GM23338 (cell line): Measurements from ENCODE around the gene BMP8B. TPM values are rescaled to one million over a fixed set of nuclear protein-coding genes. Genes with fewer than 3 reads are reported as not detected.

ENCODE experiments used
- ATAC-seq: fragments of 200-7000 bp; cut with Tn5 transposase; 3 replicates; pipeline ENCODE4 v1.9.1; 2020
- DNase-seq: peaks from one replicate; pipeline ENCODE4 v3.0.0-alpha.2; 2015; ENCODE audit warnings: low spot score
- H2AFZ ChIP-seq: fragments of 200-600 bp; sonication (generic); 2 replicates; pipeline ENCODE4 v1.8.0; 2016; ENCODE audit warnings: antibody characterized with exemption, mild to moderate bottlenecking, moderate library complexity
- H3F3A ChIP-seq: fragments of 200-600 bp; sonication (generic); replicated peaks from 2 replicates; pipeline ENCODE4 v1.8.0; 2017; ENCODE audit warnings: antibody characterized with exemption, mixed run types, low read depth
- H3K27ac ChIP-seq: fragments of 200-600 bp; sonication (generic); 2 replicates; pipeline ENCODE4 v1.6.1; 2016; ENCODE audit warnings: low read depth
- H3K27me3 ChIP-seq: fragments of 200-600 bp; sonication (generic); 2 replicates; pipeline ENCODE4 v1.8.0; 2016; ENCODE audit warnings: mild to moderate bottlenecking, mixed run types, moderate library complexity; ENCODE audit not compliant: insufficient read depth
- H3K36me3 ChIP-seq: fragments of 200-600 bp; sonication (generic); 2 replicates; pipeline ENCODE4 v1.8.0; 2016; ENCODE audit warnings: mild to moderate bottlenecking; ENCODE audit not compliant: insufficient read depth
- H3K4me1 ChIP-seq: fragments of 200-600 bp; sonication (generic); 2 replicates; pipeline ENCODE4 v1.8.0; 2016; ENCODE audit warnings: mild to moderate bottlenecking, moderate library complexity; ENCODE audit not compliant: insufficient read depth
- H3K4me2 ChIP-seq: fragments of 200-600 bp; sonication (generic); 2 replicates; pipeline ENCODE4 v1.7.1; 2017; ENCODE audit warnings: mixed run types
- H3K4me3 ChIP-seq: fragments of 200-600 bp; sonication (generic); 2 replicates; pipeline ENCODE4 v1.6.1; 2016; ENCODE audit warnings: mixed run types
- H3K79me2 ChIP-seq: fragments of 200-600 bp; sonication (generic); replicated peaks from 2 replicates; pipeline ENCODE4 v1.8.0; 2017; ENCODE audit warnings: mild to moderate bottlenecking; ENCODE audit not compliant: insufficient read depth
- H3K9me2 ChIP-seq: fragments of 200-600 bp; sonication (generic); 2 replicates; pipeline ENCODE4 v1.8.0; 2017; ENCODE audit not compliant: insufficient read depth
- H4K20me1 ChIP-seq: fragments of 200-600 bp; sonication (generic); replicated peaks from 2 replicates; pipeline ENCODE4 v1.8.0; 2017; ENCODE audit warnings: mild to moderate bottlenecking; ENCODE audit not compliant: insufficient read depth
- H3K27ac Mint-ChIP-seq: 2 replicates; pipeline ENCODE4 v1.8.0; 2020; ENCODE audit warnings: inconsistent platforms, mild to moderate bottlenecking, moderate library complexity, mixed read lengths
- H3K27me3 Mint-ChIP-seq: 3 replicates; pipeline ENCODE4 v1.8.0; 2022; ENCODE audit warnings: low read depth, mild to moderate bottlenecking, moderate library complexity, mixed read lengths, inconsistent platforms; ENCODE audit not compliant: insufficient read depth, poor library complexity
- H3K36me3 Mint-ChIP-seq: 3 replicates; pipeline ENCODE4 v1.8.0; 2021; ENCODE audit warnings: low read depth, mild to moderate bottlenecking, inconsistent platforms, moderate library complexity, mixed read lengths
- H3K4me1 Mint-ChIP-seq: 3 replicates; pipeline ENCODE4 v1.8.0; 2020; ENCODE audit warnings: mild to moderate bottlenecking, inconsistent platforms, mixed read lengths
- H3K4me3 Mint-ChIP-seq: 3 replicates; pipeline ENCODE4 v1.8.0; 2021; ENCODE audit warnings: moderate library complexity, mild to moderate bottlenecking, inconsistent platforms, mixed read lengths
- H3K9me3 Mint-ChIP-seq: 3 replicates; pipeline ENCODE4 v1.8.0; 2020; ENCODE audit warnings: moderate library complexity, mild to moderate bottlenecking, inconsistent platforms, mixed read lengths
- CREB1 ChIP-seq: fragments of 250-450 bp; sonication (Bioruptor Pico); IDR thresholded peaks from 2 replicates; pipeline ENCODE4 v1.5.0; 2020; ENCODE audit warnings: low read depth, mild to moderate bottlenecking, moderate library complexity
- CTCF ChIP-seq, 2 experiments: fragments of 200-600 bp in 1 of 2; sonication (generic) in 1 of 2; conservative IDR thresholded peaks; 2 replicates each; pipeline versions ENCODE4 v1.5.1 to v1.6.1; 2016 to 2017; ENCODE audit warnings: antibody characterized with exemption in 2 of 2, low read depth in 2 of 2, mild to moderate bottlenecking in 2 of 2, moderate library complexity in 1 of 2
- EZH2 ChIP-seq: fragments of 200-600 bp; sonication (generic); IDR thresholded peaks from one replicate; pipeline ENCODE4 v1.8.0; 2017; ENCODE audit warnings: antibody characterized with exemption, mild to moderate bottlenecking, low read depth; ENCODE audit not compliant: unreplicated experiment
- JUNB ChIP-seq: IDR thresholded peaks from one replicate; pipeline ENCODE4 v1.6.1; 2016; ENCODE audit warnings: antibody characterized with exemption; ENCODE audit not compliant: unreplicated experiment
- POLR2AphosphoS5 ChIP-seq: IDR thresholded peaks from 2 replicates; pipeline ENCODE4 v1.6.1; 2016; ENCODE audit warnings: antibody characterized with exemption, low read depth
- STAT1 ChIP-seq: IDR thresholded peaks from one replicate; pipeline ENCODE4 v1.6.1; 2016; ENCODE audit warnings: antibody characterized with exemption; ENCODE audit not compliant: unreplicated experiment
- ZNF331 ChIP-seq: fragments of 250-450 bp; sonication (Bioruptor Pico); IDR thresholded peaks from 2 replicates; pipeline ENCODE4 v1.5.0; 2020; ENCODE audit warnings: low read depth, mild to moderate bottlenecking, moderate library complexity
- polyA plus RNA-seq: library from polyadenylated mRNA; unstranded; fragments of >200 nt; fragmentation: Nextera tagmentation; extraction: Ambion mirVana; gene quantifications from 2 replicates; pipeline ENCODE4 v1.2.1, GENCODE V29; 2016
- total RNA-seq: library from RNA; depleted of rRNA; stranded (reverse); fragments of >200 nt; shearing (Covaris generic); gene quantifications from 2 replicates; pipeline ENCODE4 v1.2.3, GENCODE V29; 2014
- TF ChIP-seq, protein P1 (sequence below): IDR thresholded peaks from 2 replicates; pipeline ENCODE4 v1.6.1; 2016; ENCODE audit warnings: antibody characterized with exemption
- TF ChIP-seq, protein P2 (sequence below): IDR thresholded peaks from one replicate; pipeline ENCODE4 v1.6.1; 2018; ENCODE audit warnings: antibody characterized with exemption; ENCODE audit not compliant: unreplicated experiment

Gene BMP8B
- total and polyA plus RNA-seq, 2 experiments from 2014 or later, result 0.16 to 0.90 TPM

GRCh38 chr1:39761016-39761415, 27.6 kb downstream of the BMP8B start:
- Mint-ChIP-seq H3K9me3 (peaks cover 15% of the 10 kb centered on the region; the same call in 2 of the 3 replicates), H3K27ac (no peak overlapping the region), H3K4me3 (no peak overlapping the region), H3K36me3 (peaks cover 31% of the 10 kb centered on the region), H3K4me1 (no peaks in the 10 kb centered on the region; the same call in 2 of the 3 replicates), H3K27me3 (peaks cover 3% of the 10 kb centered on the region)
- Histone ChIP-seq H3K36me3 (no peaks in the 10 kb centered on the region), H3K4me2 (no peak overlapping the region), H3K4me1 (no peaks in the 10 kb centered on the region), H3K4me3 (no peak overlapping the region), H3K9me2 (no peaks in the 10 kb centered on the region), H3K27ac (no peak overlapping the region), H3K27me3 (no peaks in the 10 kb centered on the region), H3K79me2 (no peaks in the 10 kb centered on the region), H3F3A (no peaks in the 10 kb centered on the region), H2AFZ (no peak overlapping the region), H4K20me1 (no peaks in the 10 kb centered on the region)
- DNase-seq (no peak), ATAC-seq (no peak)
- no peak for TF ChIP-seq EZH2
- no peak for TF ChIP-seq POLR2AphosphoS5
- no peak for TF ChIP-seq JUNB
- TF ChIP-seq, protein P1, sequence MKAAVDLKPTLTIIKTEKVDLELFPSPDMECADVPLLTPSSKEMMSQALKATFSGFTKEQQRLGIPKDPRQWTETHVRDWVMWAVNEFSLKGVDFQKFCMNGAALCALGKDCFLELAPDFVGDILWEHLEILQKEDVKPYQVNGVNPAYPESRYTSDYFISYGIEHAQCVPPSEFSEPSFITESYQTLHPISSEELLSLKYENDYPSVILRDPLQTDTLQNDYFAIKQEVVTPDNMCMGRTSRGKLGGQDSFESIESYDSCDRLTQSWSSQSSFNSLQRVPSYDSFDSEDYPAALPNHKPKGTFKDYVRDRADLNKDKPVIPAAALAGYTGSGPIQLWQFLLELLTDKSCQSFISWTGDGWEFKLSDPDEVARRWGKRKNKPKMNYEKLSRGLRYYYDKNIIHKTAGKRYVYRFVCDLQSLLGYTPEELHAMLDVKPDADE, result no peak
- TF ChIP-seq CREB1 (CRISPR knock-in tag), result no peak
- TF ChIP-seq, protein P2, sequence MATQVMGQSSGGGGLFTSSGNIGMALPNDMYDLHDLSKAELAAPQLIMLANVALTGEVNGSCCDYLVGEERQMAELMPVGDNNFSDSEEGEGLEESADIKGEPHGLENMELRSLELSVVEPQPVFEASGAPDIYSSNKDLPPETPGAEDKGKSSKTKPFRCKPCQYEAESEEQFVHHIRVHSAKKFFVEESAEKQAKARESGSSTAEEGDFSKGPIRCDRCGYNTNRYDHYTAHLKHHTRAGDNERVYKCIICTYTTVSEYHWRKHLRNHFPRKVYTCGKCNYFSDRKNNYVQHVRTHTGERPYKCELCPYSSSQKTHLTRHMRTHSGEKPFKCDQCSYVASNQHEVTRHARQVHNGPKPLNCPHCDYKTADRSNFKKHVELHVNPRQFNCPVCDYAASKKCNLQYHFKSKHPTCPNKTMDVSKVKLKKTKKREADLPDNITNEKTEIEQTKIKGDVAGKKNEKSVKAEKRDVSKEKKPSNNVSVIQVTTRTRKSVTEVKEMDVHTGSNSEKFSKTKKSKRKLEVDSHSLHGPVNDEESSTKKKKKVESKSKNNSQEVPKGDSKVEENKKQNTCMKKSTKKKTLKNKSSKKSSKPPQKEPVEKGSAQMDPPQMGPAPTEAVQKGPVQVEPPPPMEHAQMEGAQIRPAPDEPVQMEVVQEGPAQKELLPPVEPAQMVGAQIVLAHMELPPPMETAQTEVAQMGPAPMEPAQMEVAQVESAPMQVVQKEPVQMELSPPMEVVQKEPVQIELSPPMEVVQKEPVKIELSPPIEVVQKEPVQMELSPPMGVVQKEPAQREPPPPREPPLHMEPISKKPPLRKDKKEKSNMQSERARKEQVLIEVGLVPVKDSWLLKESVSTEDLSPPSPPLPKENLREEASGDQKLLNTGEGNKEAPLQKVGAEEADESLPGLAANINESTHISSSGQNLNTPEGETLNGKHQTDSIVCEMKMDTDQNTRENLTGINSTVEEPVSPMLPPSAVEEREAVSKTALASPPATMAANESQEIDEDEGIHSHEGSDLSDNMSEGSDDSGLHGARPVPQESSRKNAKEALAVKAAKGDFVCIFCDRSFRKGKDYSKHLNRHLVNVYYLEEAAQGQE, result no peak
- TF ChIP-seq ZNF331 (CRISPR knock-in tag), result no peak
- no peak for TF ChIP-seq CTCF (conservative IDR thresholded peaks at IDR 0.05; ENCODE audit: low read depth in 2 of 2)
- TF ChIP-seq STAT1, result no peak
